ENCODE measurements around the gene NLGN4Y. TPM values are rescaled to one million over a fixed set of nuclear protein-coding genes. Genes with fewer than 3 reads are reported as not detected.

NLGN4Y gene
- total RNA-seq, 1 experiment from 2014 or later: not detected

DNA sequence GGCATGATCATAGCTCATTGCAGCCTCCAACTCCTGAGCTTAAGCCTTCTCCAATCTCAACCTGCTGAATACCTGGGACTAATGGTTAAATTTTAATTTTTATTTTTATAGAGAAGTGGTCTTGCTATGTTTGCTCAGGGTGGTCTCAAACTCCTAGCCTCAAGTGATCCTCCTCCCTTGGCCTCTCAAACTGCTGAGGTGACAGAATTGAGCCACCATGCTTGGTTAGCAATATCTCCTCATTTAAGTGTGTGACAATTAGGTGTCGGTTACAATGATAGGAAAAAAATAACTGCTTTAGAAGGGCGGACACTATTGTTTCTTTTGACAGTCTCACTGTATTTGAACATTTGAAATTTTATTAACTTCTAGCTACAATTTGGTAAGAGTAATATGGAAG, 300.3 kb downstream of the NLGN4Y start:
- Histone ChIP-seq H3K18ac (ENCODE audit: insufficient read length, low read depth, low read length) (no peak overlapping the region), H3K9ac (ENCODE audit: extremely low read depth, insufficient read length, low read length) (no peak overlapping the region), H3K14ac (ENCODE audit: insufficient read depth, low read length) (no peak overlapping the region), H2BK120ac (ENCODE audit: low read depth, low read length, poor library complexity, severe bottlenecking) (no peak overlapping the region), H2BK15ac (ENCODE audit: low read depth, low read length) (no peak overlapping the region), H3K23me2 (ENCODE audit: insufficient read length, low read depth, low read length, poor library complexity, severe bottlenecking) (no peaks in the 10 kb centered on the region), H3K4me2 (ENCODE audit: insufficient read depth, insufficient read length, low read length) (no peak overlapping the region), H2AK5ac (ENCODE audit: insufficient read length, low read length) (no peak overlapping the region), H3K4ac (ENCODE audit: low read depth, low read length) (no peak overlapping the region), H3K79me1 (ENCODE audit: insufficient read depth, low read depth, low read length, poor library complexity, severe bottlenecking) (no peaks in the 10 kb centered on the region), H3K27ac (ENCODE audit: insufficient read length, low read depth, low read length) (no peak overlapping the region), H2AFZ (ENCODE audit: low read length) (no peak overlapping the region), H3K23ac (ENCODE audit: insufficient read length, low read depth, low read length) (no peak overlapping the region), H4K5ac (ENCODE audit: insufficient read length, low read depth, low read length) (no peak overlapping the region), H3K56ac (ENCODE audit: insufficient read length, low read depth, low read length) (no peak overlapping the region), H3K9me3 (ENCODE audit: control insufficient read depth, low read depth, low read length) (no peaks in the 10 kb centered on the region), H4K91ac (ENCODE audit: insufficient read length, low read depth, low read length) (no peak overlapping the region), H3T11ph (ENCODE audit: low read length) (no peak overlapping the region), H2BK20ac (ENCODE audit: low read depth, low read length, poor library complexity, severe bottlenecking) (no peak overlapping the region), H3K4me1 (ENCODE audit: insufficient read depth, low read length) (no peaks in the 10 kb centered on the region), H4K8ac (replicated peaks; ENCODE audit: insufficient read length, low read depth, low read length) (no peak overlapping the region), H2BK12ac (ENCODE audit: insufficient read length, low read depth, low read length) (no peak overlapping the region), H4K20me1 (ENCODE audit: control insufficient read depth, insufficient read depth, insufficient read length) (no peaks in the 10 kb centered on the region), H3K79me2 (ENCODE audit: insufficient read depth, low read length) (no peaks in the 10 kb centered on the region), H2BK5ac (ENCODE audit: insufficient read length, low read length) (no peak overlapping the region), H3K27me3 (ENCODE audit: insufficient read depth, low read length) (no peaks in the 10 kb centered on the region)
- Mint-ChIP-seq H3K27me3 (ENCODE audit: low read depth) (no peaks in the 10 kb centered on the region), H3K27ac (no peak overlapping the region), H3K9me3 (no peaks in the 10 kb centered on the region), H3K36me3 (ENCODE audit: insufficient read depth in 1 of 3, low read depth in 3 of 3) (no peaks in the 10 kb centered on the region), H3K4me1 (no peaks in the 10 kb centered on the region), H3K4me3 (no peak overlapping the region)
- TF ChIP-seq CTCF (conservative IDR thresholded peaks at IDR 0.05): no peak
- WGBS (ENCODE audit: extremely low coverage, insufficient read length, low lambda C conversion rate): no CpG with 5 or more reads among the region's 2 CpGs
- DNase-seq: no peak

Measured in H9 (cell line).